BE2C (cell line): ENCODE results near the gene SMARCA2.

ENCODE experiments used
- DNase-seq: peaks from one replicate; pipeline ENCODE4 v3.0.0-alpha.2; 2020
- H3K27me3 ChIP-seq: fragments of 250-450 bp; sonication (Bioruptor Pico); 2 replicates; pipeline ENCODE4 v1.5.1; 2020; ENCODE audit warnings: mild to moderate bottlenecking
- H3K36me3 ChIP-seq: fragments of 250-450 bp; sonication (Bioruptor Pico); 2 replicates; pipeline ENCODE4 v1.5.1; 2020; ENCODE audit warnings: mild to moderate bottlenecking
- H3K4me1 ChIP-seq: fragments of 250-450 bp; sonication (Bioruptor Pico); 2 replicates; pipeline ENCODE4 v1.5.1; 2020
- H3K4me3 ChIP-seq: 2 replicates; pipeline ENCODE4 v1.5.1; 2011; ENCODE audit warnings: low read depth, low read length
- H3K9me3 ChIP-seq: fragments of 250-450 bp; sonication (Bioruptor Pico); 2 replicates; pipeline ENCODE4 v1.5.1; 2020
- CTCF ChIP-seq: IDR thresholded peaks from 2 replicates; pipeline ENCODE4 v1.5.1; 2012; ENCODE audit warnings: mild to moderate bottlenecking, low read depth, low read length

The SMARCA2 gene

GRCh38 chr9:2173861-2174260, 158.7 kb downstream of the SMARCA2 start:
- H3K9me3 ChIP-seq = no peaks in the 10 kb centered on the region

DNA sequence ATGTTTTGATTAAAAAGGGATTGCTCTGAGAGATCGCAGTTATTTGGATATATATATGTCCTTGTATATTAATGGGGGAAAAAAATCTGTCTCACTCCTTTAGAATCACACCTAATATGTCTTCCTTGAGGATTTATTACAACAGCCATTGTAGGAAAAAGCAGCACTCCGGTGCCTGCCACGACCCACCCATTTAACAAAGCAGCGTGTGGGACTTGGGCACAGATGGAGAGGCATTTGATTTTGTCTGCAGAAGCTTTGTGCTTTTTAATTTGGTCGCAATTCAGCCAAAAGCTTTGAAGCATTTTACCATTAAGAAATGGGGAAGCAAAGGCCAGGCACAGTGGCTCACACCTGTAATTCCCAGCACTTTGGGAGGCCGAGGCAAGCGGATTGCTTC, 159.2 kb downstream of the SMARCA2 start:
- H3K27me3 ChIP-seq = no peaks in the 10 kb centered on the region; the same call in 1 of the 2 replicates
- H3K36me3 ChIP-seq = no peaks in the 10 kb centered on the region
- no peak for TF ChIP-seq CTCF
- no peak for DNase-seq
- no peak overlapping the region for H3K4me3 ChIP-seq
- H3K9me3 ChIP-seq = no peaks in the 10 kb centered on the region
- H3K4me1 ChIP-seq = no peaks in the 10 kb centered on the region

More at GRCh38 chr9:2173861-2174260, 158.7 kb downstream of the SMARCA2 start:
- H3K4me3 ChIP-seq = no peak overlapping the region
- TF ChIP-seq CTCF = no peak
- no peaks in the 10 kb centered on the region for H3K36me3 ChIP-seq
- H3K4me1 ChIP-seq = no peaks in the 10 kb centered on the region
- no peaks in the 10 kb centered on the region; the same call in 1 of the 2 replicates for H3K27me3 ChIP-seq
- DNase-seq = no peak

DNA sequence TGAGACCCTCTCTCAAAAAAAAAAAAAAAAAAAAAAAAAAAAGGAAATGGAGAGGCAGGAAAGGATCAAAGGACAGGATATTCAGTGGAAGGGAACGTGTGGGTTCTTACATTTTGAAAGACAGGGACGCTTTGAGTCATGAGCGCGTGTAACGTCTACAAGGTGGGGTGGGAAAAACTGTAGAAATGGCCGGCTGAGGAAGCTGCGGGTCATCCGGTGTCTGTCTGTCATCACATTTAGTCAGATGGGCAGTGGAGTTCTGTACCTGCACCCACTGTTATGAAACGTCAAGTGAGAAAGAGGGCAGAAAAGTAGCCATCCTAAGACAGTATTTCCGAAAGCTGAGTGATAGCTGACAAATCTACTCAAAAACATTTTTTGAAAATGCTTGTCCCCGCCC, 159.8 kb downstream of the SMARCA2 start:
- TF ChIP-seq CTCF = no peak

DNA sequence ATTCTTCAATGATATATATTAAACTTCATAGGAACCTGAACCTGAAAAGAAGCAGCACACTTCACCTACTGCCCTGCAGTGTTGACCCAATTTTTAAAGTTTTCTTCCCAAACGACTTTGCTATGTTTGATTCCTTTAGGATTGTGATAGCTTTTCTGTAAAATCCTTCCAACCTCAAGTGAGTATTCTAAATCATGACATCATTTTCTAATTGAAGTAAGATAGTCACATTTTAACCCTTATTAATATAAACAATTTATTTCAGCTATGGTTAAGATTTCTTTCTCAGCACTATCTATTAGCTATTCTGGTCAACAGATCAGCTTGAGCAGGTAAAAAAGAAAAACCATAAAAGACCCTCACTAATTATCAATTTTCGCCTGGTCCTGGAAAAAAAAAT, 162.0 kb downstream of the SMARCA2 start:
- Histone ChIP-seq H3K36me3 (no peaks in the 10 kb centered on the region), H3K9me3 (no peaks in the 10 kb centered on the region), H3K4me3 (no peak overlapping the region), H3K4me1 (no peaks in the 10 kb centered on the region), H3K27me3 (no peaks in the 10 kb centered on the region)
- DNase-seq = no peak
- no peak for TF ChIP-seq CTCF

More for the DNA sequence above, 159.8 kb downstream of the SMARCA2 start:
- no peaks in the 10 kb centered on the region for H3K4me1 ChIP-seq
- H3K36me3 ChIP-seq = no peaks in the 10 kb centered on the region
- no peaks in the 10 kb centered on the region; the same call in 1 of the 2 replicates for H3K27me3 ChIP-seq
- DNase-seq = no peak
- H3K4me3 ChIP-seq = no peak overlapping the region
- H3K9me3 ChIP-seq = no peaks in the 10 kb centered on the region

DNA sequence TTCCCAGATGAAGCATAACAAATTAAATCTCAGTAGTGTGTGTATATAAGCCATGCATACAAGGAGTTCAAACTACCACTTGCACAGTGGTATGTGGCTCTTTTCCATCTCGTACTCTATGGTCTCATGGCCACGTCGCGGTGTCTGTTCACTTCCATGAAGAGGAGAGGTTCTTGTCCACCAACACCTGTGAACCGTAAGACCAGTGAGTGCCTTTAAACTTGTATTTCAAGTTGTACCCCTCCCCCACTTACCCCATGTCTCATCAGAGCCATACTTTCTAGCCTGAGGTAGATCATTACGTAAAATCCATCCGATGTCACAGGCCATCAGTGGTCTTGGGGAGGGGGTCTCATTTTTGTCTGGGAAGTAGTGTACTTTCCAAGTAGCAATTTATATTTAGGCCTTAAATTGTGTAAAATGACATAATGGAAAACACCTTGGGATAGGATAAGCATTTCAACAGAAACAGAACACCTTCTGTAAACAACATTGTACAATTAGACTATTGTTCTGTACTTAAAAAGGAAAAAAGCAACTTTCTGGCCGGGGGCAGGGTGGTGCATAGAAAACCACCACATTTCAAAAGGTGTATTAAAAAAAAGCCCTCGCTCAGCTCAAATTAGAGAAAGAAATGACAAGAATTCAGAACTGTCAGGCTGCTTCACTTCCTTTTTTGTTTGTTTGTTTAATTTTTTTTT, 163.0 kb downstream of the SMARCA2 start:
- no peak for DNase-seq
- Histone ChIP-seq H3K36me3 (no peaks in the 10 kb centered on the region), H3K9me3 (no peaks in the 10 kb centered on the region), H3K4me3 (no peak overlapping the region), H3K4me1 (no peaks in the 10 kb centered on the region), H3K27me3 (no peaks in the 10 kb centered on the region)
- no peak for TF ChIP-seq CTCF

DNA sequence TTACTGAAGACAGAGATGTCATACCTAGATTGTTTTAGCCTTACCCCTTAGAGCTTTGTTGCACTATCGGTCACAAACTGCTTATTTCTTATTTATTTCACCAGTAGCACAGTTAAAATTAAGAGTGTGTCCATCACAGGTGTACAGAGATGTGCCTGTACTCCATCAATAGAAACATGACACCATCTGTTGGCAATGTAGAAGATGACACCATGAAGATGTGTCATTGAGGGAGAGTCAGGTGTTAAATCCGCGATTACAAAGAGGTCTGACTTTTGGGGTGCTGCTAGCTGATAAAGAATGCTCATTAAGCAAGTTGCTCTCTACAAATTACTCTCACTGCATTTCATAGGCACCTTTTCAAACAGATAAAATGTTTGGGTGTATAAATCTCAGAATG, 164.4 kb downstream of the SMARCA2 start:
- TF ChIP-seq CTCF = no peak
- Histone ChIP-seq H3K4me1 (no peaks in the 10 kb centered on the region), H3K4me3 (no peak overlapping the region), H3K27me3 (no peaks in the 10 kb centered on the region), H3K9me3 (no peaks in the 10 kb centered on the region), H3K36me3 (no peaks in the 10 kb centered on the region)
- no peak for DNase-seq
